Transverse colon (tissue), 3 donors: ENCODE results near the gene AIG1.

Experiments
- EP300 ChIP-seq: sonication (generic); formaldehyde crosslinking; IDR thresholded peaks from one replicate; pipeline ENCODE4 v1.6.1; 2017; ENCODE audit warnings: antibody characterized with exemption, low read depth
- TF ChIP-seq, protein P1 (sequence below), 5 experiments: fragments of 200-600 bp in 3 of 5; fragments of 450-650 bp in 2 of 5; sonication (generic) in 3 of 5; IDR thresholded peaks; 1 replicate in 2 of 5; 2 replicates in 3 of 5; pipeline ENCODE4 v1.5.1; 2016 to 2017; ENCODE audit warnings: antibody characterized with exemption in 5 of 5, inconsistent platforms in 3 of 5, mild to moderate bottlenecking in 2 of 5, moderate library complexity in 1 of 5

DNA sequence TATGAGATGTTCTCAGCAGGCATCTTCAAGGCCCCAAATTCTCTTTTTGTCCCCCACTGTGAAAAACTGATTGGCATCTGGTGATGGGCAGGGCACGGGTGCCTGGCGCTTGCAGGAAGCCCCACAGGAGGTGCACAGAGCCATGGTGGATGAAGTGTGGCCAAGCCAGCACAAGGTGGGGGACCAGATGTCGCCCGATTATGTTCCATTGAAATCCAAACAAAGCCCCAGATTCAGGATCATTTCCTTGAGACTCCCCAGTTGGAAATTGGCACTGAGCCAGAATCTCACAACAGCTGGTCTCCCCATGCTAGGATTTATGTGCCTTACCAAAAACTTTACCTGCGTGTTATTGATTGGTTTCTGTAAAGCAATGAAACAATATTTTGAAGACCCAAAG lies 203.7 kb downstream of the AIG1 start:
- TF ChIP-seq, protein P1, sequence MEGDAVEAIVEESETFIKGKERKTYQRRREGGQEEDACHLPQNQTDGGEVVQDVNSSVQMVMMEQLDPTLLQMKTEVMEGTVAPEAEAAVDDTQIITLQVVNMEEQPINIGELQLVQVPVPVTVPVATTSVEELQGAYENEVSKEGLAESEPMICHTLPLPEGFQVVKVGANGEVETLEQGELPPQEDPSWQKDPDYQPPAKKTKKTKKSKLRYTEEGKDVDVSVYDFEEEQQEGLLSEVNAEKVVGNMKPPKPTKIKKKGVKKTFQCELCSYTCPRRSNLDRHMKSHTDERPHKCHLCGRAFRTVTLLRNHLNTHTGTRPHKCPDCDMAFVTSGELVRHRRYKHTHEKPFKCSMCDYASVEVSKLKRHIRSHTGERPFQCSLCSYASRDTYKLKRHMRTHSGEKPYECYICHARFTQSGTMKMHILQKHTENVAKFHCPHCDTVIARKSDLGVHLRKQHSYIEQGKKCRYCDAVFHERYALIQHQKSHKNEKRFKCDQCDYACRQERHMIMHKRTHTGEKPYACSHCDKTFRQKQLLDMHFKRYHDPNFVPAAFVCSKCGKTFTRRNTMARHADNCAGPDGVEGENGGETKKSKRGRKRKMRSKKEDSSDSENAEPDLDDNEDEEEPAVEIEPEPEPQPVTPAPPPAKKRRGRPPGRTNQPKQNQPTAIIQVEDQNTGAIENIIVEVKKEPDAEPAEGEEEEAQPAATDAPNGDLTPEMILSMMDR (IDR thresholded peaks at IDR 0.05), result no peak
- TF ChIP-seq EP300, result no peak
